Right lobe of liver (tissue), 6 donors: ENCODE data around the gene ACAP3. TPM values are rescaled to one million over a fixed set of nuclear protein-coding genes. Genes with fewer than 3 reads are reported as not detected.
A peak's percentile ranks its signal among the peaks of the same experiment; 100 is the strongest.

ENCODE experiments used
- ATAC-seq, 4 donors: fragments of 200-7000 bp; cut with Tn5 transposase; one replicate each; pipeline ENCODE4 v1.9.1; 2020; ENCODE audit warnings: mild to moderate bottlenecking in 4 of 4, moderate library complexity in 4 of 4
- DNase-seq, 3 donors: peaks; one replicate each; pipeline ENCODE4 v3.0.0-alpha.2; 2020
- H3K27ac ChIP-seq, 3 donors: fragments of 200-600 bp; one replicate each; pipeline ENCODE4 v1.8.0; 2022
- H3K27me3 ChIP-seq, 2 donors: fragments of 200-600 bp; one replicate each; pipeline ENCODE4 v1.8.0; 2022
- H3K36me3 ChIP-seq, 4 donors: fragments of 200-600 bp; sonication (generic) in 1 of 4; one replicate each; pipeline versions ENCODE4 v1.5.1 to v1.8.0; 2017 to 2022; ENCODE audit warnings: control low read depth in 1 of 4
- H3K4me1 ChIP-seq, 4 donors: fragments of 200-600 bp; sonication (generic) in 1 of 4; one replicate each; pipeline versions ENCODE4 v1.5.1 to v1.8.0; 2017 to 2022; ENCODE audit warnings: control low read depth in 1 of 4
- H3K4me3 ChIP-seq, 3 donors: fragments of 200-600 bp; one replicate each; pipeline ENCODE4 v1.8.0; 2022
- H3K9me3 ChIP-seq, 4 donors: fragments of 200-600 bp; sonication (generic) in 1 of 4; one replicate each; pipeline versions ENCODE4 v1.5.1 to v1.8.0; 2017 to 2022; ENCODE audit warnings: control low read depth in 1 of 4
- POLR2A ChIP-seq: fragments of 450-650 bp; IDR thresholded peaks from one replicate; pipeline ENCODE4 v1.6.1; 2017; ENCODE audit warnings: antibody characterized with exemption, mild to moderate bottlenecking
- WGBS: methylation state at CpG from one replicate; pipeline ENCODE4 v1.1.6; 2018; ENCODE audit warnings: low coverage, low lambda C conversion rate; ENCODE audit not compliant: insufficient coverage; ENCODE audit errors: missing lambda C conversion rate; 5-methylcytosine and 5-hydroxymethylcytosine counted together
- intact Hi-C, 2 donors: fragments of 100-400 bp; cut with DNase I; formaldehyde crosslinking; loops; one replicate each; pipeline versions ENCODE4 v1.11.2 to v1.14.1; 2022
- total RNA-seq, 6 experiments: library from RNA; depleted of rRNA in 2 of 6; stranded (reverse); fragments of >200 nt in 2 of 6; fragmentation: NEBNext Ultra II Directional in 3 of 6; extraction: Animal tissue kit (Norgen Biotek cat#: 25700) in 3 of 6; gene quantifications; one replicate each; pipeline versions ENCODE4 v1.1.0 to v1.2.4, GENCODE V29; 2016 to 2023
- TF ChIP-seq, protein P1 (sequence below), 4 donors: fragments of 200-600 bp in 3 of 4; fragments of 450-650 bp in 1 of 4; IDR thresholded peaks; one replicate each; pipeline versions ENCODE4 v1.5.1 to v1.8.0; 2016 to 2022; ENCODE audit warnings: antibody characterized with exemption in 4 of 4, mild to moderate bottlenecking in 2 of 4
- donor health status: DM: no; HTN: yes; CAD: no.
- donor health status: DM: no; HTN: no; CAD: no.
- donor health status: DM: no; HTN: no; CAD: no.
- donor health status: DM: no; HTN: yes; CAD: no.
- donor health status: DM: no; HTN: yes; CAD: no.

Gene ACAP3
- total RNA-seq, 6 experiments from 2014 or later: 20.1 to 28.0 (median 22.0) TPM

DNA sequence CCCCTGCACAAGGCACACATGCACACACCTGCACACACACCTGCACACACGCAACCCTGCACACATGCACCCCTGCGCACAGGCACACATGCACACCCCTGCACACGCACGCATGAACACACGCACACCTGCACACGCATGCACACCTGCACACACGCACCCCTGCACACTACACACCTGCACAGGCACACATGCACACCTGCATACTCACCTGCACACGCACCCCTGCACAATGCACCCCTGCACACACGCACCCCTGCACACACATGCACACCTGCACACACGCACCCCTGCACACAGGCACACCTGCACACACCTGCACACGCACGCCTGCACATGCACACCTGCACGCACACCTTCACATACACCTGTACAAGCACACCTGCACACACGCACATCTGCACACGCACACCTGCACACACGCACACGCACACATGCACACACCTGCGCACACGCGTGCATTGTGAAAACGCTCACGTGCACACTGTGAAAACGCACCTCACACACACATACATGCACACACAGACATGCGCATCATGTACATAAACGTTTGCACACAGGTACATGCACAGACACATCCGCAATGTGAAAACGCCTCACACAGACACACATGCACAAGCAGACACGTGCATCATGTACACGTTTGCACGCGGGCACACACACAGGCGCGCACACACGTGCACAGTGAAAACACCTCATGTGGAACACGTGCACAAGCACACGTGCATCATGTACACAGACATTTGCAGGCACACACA, 33.2 kb upstream of the ACAP3 start:
- Histone ChIP-seq H3K4me1 (peaks cover 0 to 29% (median 16%) of the 10 kb centered on the region in 4 donors), H3K27me3 (no peaks in the 10 kb centered on the region), H3K27ac (no peak overlapping the region), H3K9me3 (no peaks in the 10 kb centered on the region), H3K36me3 (peaks cover 0 to 18% (median 2%) of the 10 kb centered on the region in 4 donors), H3K4me3 (no peak overlapping the region)
- TF ChIP-seq, protein P1, sequence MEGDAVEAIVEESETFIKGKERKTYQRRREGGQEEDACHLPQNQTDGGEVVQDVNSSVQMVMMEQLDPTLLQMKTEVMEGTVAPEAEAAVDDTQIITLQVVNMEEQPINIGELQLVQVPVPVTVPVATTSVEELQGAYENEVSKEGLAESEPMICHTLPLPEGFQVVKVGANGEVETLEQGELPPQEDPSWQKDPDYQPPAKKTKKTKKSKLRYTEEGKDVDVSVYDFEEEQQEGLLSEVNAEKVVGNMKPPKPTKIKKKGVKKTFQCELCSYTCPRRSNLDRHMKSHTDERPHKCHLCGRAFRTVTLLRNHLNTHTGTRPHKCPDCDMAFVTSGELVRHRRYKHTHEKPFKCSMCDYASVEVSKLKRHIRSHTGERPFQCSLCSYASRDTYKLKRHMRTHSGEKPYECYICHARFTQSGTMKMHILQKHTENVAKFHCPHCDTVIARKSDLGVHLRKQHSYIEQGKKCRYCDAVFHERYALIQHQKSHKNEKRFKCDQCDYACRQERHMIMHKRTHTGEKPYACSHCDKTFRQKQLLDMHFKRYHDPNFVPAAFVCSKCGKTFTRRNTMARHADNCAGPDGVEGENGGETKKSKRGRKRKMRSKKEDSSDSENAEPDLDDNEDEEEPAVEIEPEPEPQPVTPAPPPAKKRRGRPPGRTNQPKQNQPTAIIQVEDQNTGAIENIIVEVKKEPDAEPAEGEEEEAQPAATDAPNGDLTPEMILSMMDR (IDR thresholded peaks at IDR 0.05): no peak
- TF ChIP-seq POLR2A: no peak
- ATAC-seq: no peak
- intact Hi-C loops: no loop called here
- no peak for DNase-seq
- 88% methylated on average over 25 of the region's 36 CpGs for WGBS

DNA sequence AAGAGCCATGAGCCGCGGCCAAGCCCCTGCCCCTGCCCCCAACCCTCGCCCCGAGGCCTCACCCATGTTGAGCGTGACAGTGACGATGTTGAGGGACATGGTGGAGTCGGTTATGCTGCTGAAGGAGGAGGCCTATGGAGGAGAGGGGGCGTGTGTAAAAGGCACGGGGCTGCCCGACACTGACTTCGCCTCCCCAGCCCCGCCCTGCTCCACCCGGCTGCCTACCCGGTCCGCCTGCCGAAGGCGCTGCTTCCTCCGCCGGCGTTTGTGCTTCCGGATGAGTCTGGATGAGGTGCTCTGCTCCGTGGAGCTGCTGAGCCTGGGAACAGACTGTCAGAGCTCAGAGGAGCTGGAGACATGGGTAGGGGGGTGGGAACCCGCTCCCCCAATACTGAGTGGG, 32.5 kb upstream of the ACAP3 start:
- ATAC-seq (no peak), DNase-seq (no peak)
- H3K9me3 ChIP-seq: no peaks in the 10 kb centered on the region
- no peak overlapping the region for H3K27ac ChIP-seq
- TF ChIP-seq, protein P1 (IDR thresholded peaks at IDR 0.05): no peak
- no peak for TF ChIP-seq POLR2A
- H3K4me3 ChIP-seq: no peak overlapping the region
- peaks cover 0 to 18% (median 2%) of the 10 kb centered on the region in 4 donors for H3K36me3 ChIP-seq
- intact Hi-C loops: no loop called here
- peaks cover 0 to 21% (median 12%) of the 10 kb centered on the region in 4 donors for H3K4me1 ChIP-seq
- H3K27me3 ChIP-seq: no peaks in the 10 kb centered on the region
- 90% methylated on average over 10 of the region's 23 CpGs for WGBS

DNA sequence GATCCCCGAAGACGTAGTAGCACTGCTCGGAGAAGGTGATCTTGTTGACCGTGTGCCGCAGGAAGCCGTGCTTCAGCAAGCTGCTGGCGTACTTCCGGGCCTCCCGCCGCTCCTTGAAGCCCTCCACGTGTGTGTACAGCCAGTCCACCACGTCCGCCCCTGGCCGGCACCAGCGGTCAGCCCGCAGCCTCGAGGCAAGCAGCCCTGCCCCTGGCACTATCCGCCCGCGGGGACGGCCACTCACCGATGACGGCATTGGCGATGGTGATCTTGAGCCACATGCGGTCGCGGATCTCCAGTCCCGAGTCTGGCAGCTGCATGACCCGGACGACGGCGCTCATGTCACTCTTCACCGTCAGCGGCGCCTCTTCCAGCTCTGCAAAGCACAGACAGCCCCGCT, 30.5 kb upstream of the ACAP3 start:
- TF ChIP-seq, protein P1 (IDR thresholded peaks at IDR 0.05): no peak
- no peak for TF ChIP-seq POLR2A
- DNase-seq (no peak), ATAC-seq (no peak)
- H3K27me3 ChIP-seq: no peaks in the 10 kb centered on the region
- WGBS: no CpG with 5 or more reads among the region's 36 CpGs
- H3K27ac ChIP-seq: no peak overlapping the region
- peaks cover 0 to 18% (median 2%) of the 10 kb centered on the region in 4 donors for H3K36me3 ChIP-seq
- H3K9me3 ChIP-seq: no peaks in the 10 kb centered on the region
- H3K4me1 ChIP-seq: peaks cover 0 to 2% (median 0%) of the 10 kb centered on the region in 4 donors
- intact Hi-C loops: no loop called here
- no peak overlapping the region for H3K4me3 ChIP-seq

DNA sequence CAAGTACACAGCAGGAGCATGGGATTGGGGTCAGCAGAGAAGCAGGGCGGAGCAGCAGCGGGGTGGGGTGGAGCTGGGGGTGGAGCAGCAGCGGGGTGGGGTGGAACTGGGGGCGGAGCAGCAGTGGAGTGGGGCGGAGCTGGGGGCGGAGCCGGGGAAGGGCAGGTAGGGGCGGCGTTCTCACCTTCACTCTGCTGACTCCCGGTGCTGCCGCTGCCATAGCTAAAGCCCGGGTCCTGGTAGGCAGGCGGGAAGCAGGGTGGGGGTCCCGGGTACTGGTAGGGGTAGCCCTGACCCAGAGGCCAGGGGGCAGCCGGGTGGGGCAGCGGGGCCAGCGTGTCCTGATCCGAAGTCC, 30.0 kb upstream of the ACAP3 start:
- H3K27me3 ChIP-seq: no peaks in the 10 kb centered on the region
- no peak for DNase-seq
- no peak for TF ChIP-seq POLR2A
- TF ChIP-seq, protein P1 (IDR thresholded peaks at IDR 0.05): no peak
- ATAC-seq: peak in 3 of 4 donors; percentile 8 to 42 (median 18)
- WGBS: 55% methylated on average over 2 of the region's 18 CpGs
- H3K36me3 ChIP-seq: peaks cover 0 to 18% (median 2%) of the 10 kb centered on the region in 4 donors
- intact Hi-C loops: no loop called here
- H3K4me3 ChIP-seq: no peak overlapping the region
- H3K27ac ChIP-seq: no peak overlapping the region
- no peaks in the 10 kb centered on the region for H3K9me3 ChIP-seq
- H3K4me1 ChIP-seq: no peaks in the 10 kb centered on the region
